T follicular helper cell (primary cell): ENCODE measurements around the gene DNMT1.
"Not testable (repeated sequence)": the region's sequence is repeated elsewhere in the genome, so short reads cannot be mapped to it uniquely, and the experiment has no call there.

Experiments used
- DNase-seq: peaks from one replicate; pipeline ENCODE4 v3.0.0-alpha.2; 2020; ENCODE audit warnings: low read depth

The DNMT1 gene

GRCh38 chr19:10183926-10184325, 10.8 kb downstream of the DNMT1 start:
- no peak for DNase-seq

- DNase-seq = no peak
These were observed 11.9 kb downstream of the DNMT1 start for GRCh38 chr19:10182847-10183246.

- no peak for DNase-seq
These were observed 12.7 kb downstream of the DNMT1 start for GRCh38 chr19:10182076-10182475.

- no peak for DNase-seq
These were observed 14.3 kb downstream of the DNMT1 start for GRCh38 chr19:10180459-10180858.

GRCh38 chr19:10180024-10180423, 14.7 kb downstream of the DNMT1 start:
- not testable (repeated sequence) for DNase-seq

GRCh38 chr19:10173527-10173926, 21.2 kb downstream of the DNMT1 start:
- DNase-seq = no peak

- DNase-seq = no peak
These were observed 26.3 kb downstream of the DNMT1 start for GRCh38 chr19:10168386-10168948.

- DNase-seq = no peak
These were observed 27.3 kb downstream of the DNMT1 start for GRCh38 chr19:10167459-10167858.

GRCh38 chr19:10166501-10166900, 28.3 kb downstream of the DNMT1 start:
- DNase-seq = not testable (repeated sequence)

GRCh38 chr19:10166046-10166445, 28.7 kb downstream of the DNMT1 start:
- DNase-seq = no peak

- no peak for DNase-seq
These were observed 31.2 kb downstream of the DNMT1 start for GRCh38 chr19:10163536-10163935.

- DNase-seq = no peak
These were observed 35.1 kb downstream of the DNMT1 start for GRCh38 chr19:10159610-10160009.

- no peak for DNase-seq
These were observed 36.3 kb downstream of the DNMT1 start for GRCh38 chr19:10158485-10158884.

- no peak for DNase-seq
These were observed 36.7 kb downstream of the DNMT1 start for GRCh38 chr19:10158071-10158470.

- no peak for DNase-seq
These were observed 38.9 kb downstream of the DNMT1 start for GRCh38 chr19:10155839-10156238.

GRCh38 chr19:10152100-10152499, 42.7 kb downstream of the DNMT1 start:
- no peak for DNase-seq

- DNase-seq = no peak
These were observed 43.2 kb downstream of the DNMT1 start for GRCh38 chr19:10151521-10151920.

- no peak for DNase-seq
These were observed 45.3 kb downstream of the DNMT1 start for GRCh38 chr19:10149427-10149826.

- DNase-seq = no peak
These were observed 48.6 kb downstream of the DNMT1 start for GRCh38 chr19:10146142-10146541.

- no peak for DNase-seq
These were observed 49.7 kb downstream of the DNMT1 start for GRCh38 chr19:10145031-10145430.

- DNase-seq = no peak
These were observed 50.4 kb downstream of the DNMT1 start for GRCh38 chr19:10144361-10144760.

- DNase-seq = no peak
These were observed 51.1 kb downstream of the DNMT1 start for GRCh38 chr19:10143681-10144080.

- peak; percentile 34 for DNase-seq
These were observed 51.9 kb downstream of the DNMT1 start for GRCh38 chr19:10142701-10143375.

- no peak for DNase-seq
These were observed 52.8 kb downstream of the DNMT1 start for GRCh38 chr19:10141973-10142372.
